HCT116 (cell line): Measurements from ENCODE around the gene LMTK3. TPM values are rescaled to one million over a fixed set of nuclear protein-coding genes. Genes with fewer than 3 reads are reported as not detected.

Source experiments
- ATAC-seq: fragments of 200-7000 bp; cut with Tn5 transposase; 2 replicates; pipeline ENCODE4 v1.9.1; 2020; ENCODE audit warnings: mild to moderate bottlenecking, moderate library complexity
- BruUV-seq: library from RNA; stranded (reverse); fragments of 400-500 nt; replicated peaks from 2 replicates; lab custom pipeline; 2021; lab: Mats Ljungman, UMichigan
- CTCF ChIA-PET: fragments of 300-600 bp; sonication (Branson Sonifier 250); formaldehyde crosslinking; loops from one replicate; lab custom pipeline; 2021; ENCODE audit warnings: antibody characterized with exemption; lab: Charles Lee
- POLR2A ChIA-PET: fragments of 300-600, 350-600 bp; sonication (Branson Sonifier 250); formaldehyde crosslinking; loops from one replicate; lab custom pipeline; 2021; ENCODE audit warnings: antibody characterized with exemption; lab: Charles Lee
- RAD21 ChIA-PET, 2 experiments: fragments of 300-600 bp; sonication (Branson Sonifier 250); formaldehyde crosslinking; loops; one replicate each; lab custom pipeline; 2023; ENCODE audit warnings: low total read pairs in 2 of 2; ENCODE audit not compliant: uncharacterized antibody in 2 of 2, unreplicated experiment in 2 of 2, low non-redundant PET in 1 of 2; lab: Charles Lee
- DNase-seq: peaks from one replicate; pipeline ENCODE4 v3.0.0-alpha.2; 2010; ENCODE audit warnings: low read depth, low spot score
- H2AFZ ChIP-seq: fragments of 200-600 bp; shearing (Covaris generic), sonication (generic); 2 replicates; pipeline ENCODE4 v1.6.1; 2017; ENCODE audit warnings: low read depth, mixed run types, mixed read lengths, antibody characterized with exemption, low read length; ENCODE audit not compliant: poor library complexity, severe bottlenecking
- H3K27ac ChIP-seq: 2 replicates; pipeline ENCODE4 v1.5.1; 2012; ENCODE audit warnings: low read depth, low read length
- H3K27me3 ChIP-seq: fragments of 200-600 bp; sonication (generic); 2 replicates; pipeline ENCODE4 v1.6.1; 2016; ENCODE audit warnings: mixed run types, low read length, mixed read lengths; ENCODE audit not compliant: insufficient read depth
- H3K36me3 ChIP-seq, 2 experiments: fragments of 200-500 bp in 1 of 2; fragments of 200-600 bp in 1 of 2; sonication (Bioruptor generic) in 1 of 2; sonication (generic) in 1 of 2; 2 replicates each; pipeline versions ENCODE4 v1.5.1 to v1.6.1; 2014 to 2016; ENCODE audit warnings: low read length in 2 of 2, inconsistent platforms in 1 of 2, mixed read lengths in 1 of 2, mixed run types in 1 of 2; ENCODE audit not compliant: insufficient read depth in 2 of 2, control insufficient read depth in 1 of 2
- H3K4me1 ChIP-seq, 2 experiments: fragments of 200-600 bp in 1 of 2; sonication (generic) in 1 of 2; 2 replicates each; pipeline versions ENCODE4 v1.5.1 to v1.6.1; 2012 to 2017; ENCODE audit warnings: low read length in 2 of 2, inconsistent platforms in 1 of 2, mild to moderate bottlenecking in 1 of 2, mixed read lengths in 1 of 2, mixed run types in 1 of 2, moderate library complexity in 1 of 2; ENCODE audit not compliant: insufficient read depth in 2 of 2, control insufficient read depth in 1 of 2
- H3K4me2 ChIP-seq: fragments of 200-600 bp; sonication (generic); 2 replicates; pipeline ENCODE4 v1.6.1; 2017; ENCODE audit warnings: mixed run types, low read length, mixed read lengths
- H3K4me3 ChIP-seq, 2 experiments: fragments of 200-600 bp in 1 of 2; sonication (generic) in 1 of 2; replicated peaks in 1 of 2; 2 replicates each; pipeline ENCODE4 v1.5.1; 2011 to 2016; ENCODE audit warnings: low read length in 2 of 2, control low read depth in 1 of 2, low read depth in 1 of 2, mild to moderate bottlenecking in 1 of 2, mixed read lengths in 1 of 2, mixed run types in 1 of 2
- H3K79me2 ChIP-seq: fragments of 200-600 bp; sonication (generic); 2 replicates; pipeline ENCODE4 v1.6.1; 2017; ENCODE audit warnings: mild to moderate bottlenecking, mixed run types, low read length, moderate library complexity, mixed read lengths; ENCODE audit not compliant: insufficient read depth
- H3K9ac ChIP-seq: fragments of 200-600 bp; sonication (generic); 2 replicates; pipeline ENCODE4 v1.6.1; 2016; ENCODE audit warnings: low read length, mixed read lengths
- H3K9me2 ChIP-seq: fragments of 200-600 bp; sonication (generic), shearing (Covaris generic); 2 replicates; pipeline ENCODE4 v1.6.1; 2017; ENCODE audit warnings: mixed run types, mild to moderate bottlenecking, moderate library complexity; ENCODE audit not compliant: insufficient read depth
- H3K9me3 ChIP-seq, 2 experiments: fragments of 200-500 bp in 1 of 2; fragments of 200-600 bp in 1 of 2; sonication (Bioruptor generic) in 1 of 2; sonication (generic) in 1 of 2; 2 replicates each; pipeline ENCODE4 v1.6.1; 2014 to 2017; ENCODE audit warnings: low read length in 2 of 2, mixed read lengths in 2 of 2, inconsistent platforms in 1 of 2, low read depth in 1 of 2, mild to moderate bottlenecking in 1 of 2, mixed run types in 1 of 2, moderate library complexity in 1 of 2; ENCODE audit not compliant: control insufficient read depth in 1 of 2, insufficient read depth in 1 of 2
- H4K20me1 ChIP-seq: fragments of 200-600 bp; sonication (generic), shearing (Covaris generic); 2 replicates; pipeline ENCODE4 v1.6.1; 2017; ENCODE audit warnings: mixed run types, mild to moderate bottlenecking, moderate library complexity; ENCODE audit not compliant: insufficient read depth
- CBX3 ChIP-seq: IDR thresholded peaks from 2 replicates; pipeline ENCODE4 v1.6.1; 2012; ENCODE audit warnings: low read depth
- ELF1 ChIP-seq: IDR thresholded peaks from 2 replicates; pipeline ENCODE4 v1.6.1; 2012; ENCODE audit warnings: low read depth, borderline replicate concordance
- EZH2 ChIP-seq: fragments of 200-600 bp; sonication (generic); IDR thresholded peaks from 2 replicates; pipeline ENCODE4 v1.6.1; 2017; ENCODE audit warnings: antibody characterized with exemption, mixed run types
- FOSL1 ChIP-seq: IDR thresholded peaks from 2 replicates; pipeline ENCODE4 v1.6.1; 2012; ENCODE audit warnings: low read depth
- JUND ChIP-seq: IDR thresholded peaks from 2 replicates; pipeline ENCODE4 v1.6.1; 2012
- POLR2A ChIP-seq: IDR thresholded peaks from 2 replicates; pipeline ENCODE4 v1.7.0; 2011; ENCODE audit warnings: borderline replicate concordance; ENCODE audit not compliant: insufficient read depth, insufficient read length; ENCODE audit errors: extremely low read depth
- RAD21 ChIP-seq: IDR thresholded peaks from 2 replicates; pipeline ENCODE4 v1.6.1; 2012; ENCODE audit warnings: low read depth, mild to moderate bottlenecking
- SIN3A ChIP-seq: IDR thresholded peaks from 2 replicates; pipeline ENCODE4 v1.6.1; 2012; ENCODE audit warnings: low read depth
- YY1 ChIP-seq: IDR thresholded peaks from 2 replicates; pipeline ENCODE4 v1.6.1; 2011; ENCODE audit warnings: low read length, low read depth, moderate library complexity, mild to moderate bottlenecking; ENCODE audit not compliant: insufficient replicate concordance; ENCODE audit errors: extremely low read depth
- ZBTB33 ChIP-seq: IDR thresholded peaks from 2 replicates; pipeline ENCODE4 v1.6.1; 2011; ENCODE audit warnings: mild to moderate bottlenecking, low read length, moderate library complexity; ENCODE audit not compliant: insufficient replicate concordance; ENCODE audit errors: extremely low read depth
- ZFX ChIP-seq: fragments of 450-650 bp; IDR thresholded peaks from 2 replicates; pipeline ENCODE4 v1.6.1; 2017
- ZNF274 ChIP-seq: fragments of 200-500 bp; sonication (Bioruptor generic); IDR thresholded peaks from 2 replicates; pipeline ENCODE4 v1.6.1; 2014; ENCODE audit warnings: mild to moderate bottlenecking, low read depth, low read length, inconsistent platforms
- intact Hi-C: fragments of 100-400 bp; cut with micrococcal nuclease; formaldehyde crosslinking; loops from 2 replicates; pipeline ENCODE4 v1.10.0; 2022
- total RNA-seq: library from RNA; stranded (reverse); gene quantifications from one replicate; pipeline ENCODE4 v1.2.1, GENCODE V29; 2021; ENCODE audit not compliant: unreplicated experiment
- TF ChIP-seq, protein P1 (sequence below): IDR thresholded peaks from 2 replicates; pipeline ENCODE4 v1.6.1; 2012; ENCODE audit warnings: low read depth
- TF ChIP-seq, protein P2 (sequence below), 3 experiments: fragments of 200-600 bp in 1 of 3; sonication (generic) in 1 of 3; IDR thresholded peaks in 2 of 3; conservative IDR thresholded peaks in 1 of 3; 2 replicates each; pipeline ENCODE4 v1.5.1; 2012 to 2017; ENCODE audit warnings: low read depth in 2 of 3, low read length in 2 of 3, antibody characterized with exemption in 1 of 3, borderline replicate concordance in 1 of 3, control low read depth in 1 of 3, mild to moderate bottlenecking in 1 of 3, mixed read lengths in 1 of 3, mixed run types in 1 of 3, moderate library complexity in 1 of 3; ENCODE audit not compliant: insufficient read depth in 1 of 3
- TF ChIP-seq, protein P3 (sequence below): IDR thresholded peaks from 2 replicates; pipeline ENCODE4 v1.6.1; 2012
- TF ChIP-seq, protein P4 (sequence below): IDR thresholded peaks from 2 replicates; pipeline ENCODE4 v1.6.1; 2012

Gene LMTK3
- total RNA-seq, 1 experiment from 2014 or later = 19.9 TPM

DNA sequence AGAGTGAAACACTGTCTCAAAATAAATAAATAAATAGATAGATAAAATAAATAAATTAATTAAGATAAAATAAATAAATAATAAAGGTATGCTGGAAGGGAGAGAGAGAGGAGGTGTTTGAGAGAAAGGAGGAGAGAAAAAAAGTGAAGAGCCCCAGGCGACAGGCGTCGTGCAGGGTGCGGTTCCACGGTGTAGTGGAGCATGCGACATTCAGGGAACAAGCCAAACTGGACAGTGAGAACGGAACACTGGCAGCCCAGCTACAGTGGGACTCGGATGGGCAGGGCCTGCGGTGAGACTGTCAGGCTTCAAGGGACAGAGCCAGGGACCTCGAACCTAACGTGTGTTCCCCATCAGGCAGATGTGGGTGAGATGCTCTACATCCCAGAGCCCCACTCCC is 49.8 kb upstream of the LMTK3 start (continued):
- TF ChIP-seq, protein P1, sequence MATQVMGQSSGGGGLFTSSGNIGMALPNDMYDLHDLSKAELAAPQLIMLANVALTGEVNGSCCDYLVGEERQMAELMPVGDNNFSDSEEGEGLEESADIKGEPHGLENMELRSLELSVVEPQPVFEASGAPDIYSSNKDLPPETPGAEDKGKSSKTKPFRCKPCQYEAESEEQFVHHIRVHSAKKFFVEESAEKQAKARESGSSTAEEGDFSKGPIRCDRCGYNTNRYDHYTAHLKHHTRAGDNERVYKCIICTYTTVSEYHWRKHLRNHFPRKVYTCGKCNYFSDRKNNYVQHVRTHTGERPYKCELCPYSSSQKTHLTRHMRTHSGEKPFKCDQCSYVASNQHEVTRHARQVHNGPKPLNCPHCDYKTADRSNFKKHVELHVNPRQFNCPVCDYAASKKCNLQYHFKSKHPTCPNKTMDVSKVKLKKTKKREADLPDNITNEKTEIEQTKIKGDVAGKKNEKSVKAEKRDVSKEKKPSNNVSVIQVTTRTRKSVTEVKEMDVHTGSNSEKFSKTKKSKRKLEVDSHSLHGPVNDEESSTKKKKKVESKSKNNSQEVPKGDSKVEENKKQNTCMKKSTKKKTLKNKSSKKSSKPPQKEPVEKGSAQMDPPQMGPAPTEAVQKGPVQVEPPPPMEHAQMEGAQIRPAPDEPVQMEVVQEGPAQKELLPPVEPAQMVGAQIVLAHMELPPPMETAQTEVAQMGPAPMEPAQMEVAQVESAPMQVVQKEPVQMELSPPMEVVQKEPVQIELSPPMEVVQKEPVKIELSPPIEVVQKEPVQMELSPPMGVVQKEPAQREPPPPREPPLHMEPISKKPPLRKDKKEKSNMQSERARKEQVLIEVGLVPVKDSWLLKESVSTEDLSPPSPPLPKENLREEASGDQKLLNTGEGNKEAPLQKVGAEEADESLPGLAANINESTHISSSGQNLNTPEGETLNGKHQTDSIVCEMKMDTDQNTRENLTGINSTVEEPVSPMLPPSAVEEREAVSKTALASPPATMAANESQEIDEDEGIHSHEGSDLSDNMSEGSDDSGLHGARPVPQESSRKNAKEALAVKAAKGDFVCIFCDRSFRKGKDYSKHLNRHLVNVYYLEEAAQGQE = no peak
- TF ChIP-seq, protein P2, sequence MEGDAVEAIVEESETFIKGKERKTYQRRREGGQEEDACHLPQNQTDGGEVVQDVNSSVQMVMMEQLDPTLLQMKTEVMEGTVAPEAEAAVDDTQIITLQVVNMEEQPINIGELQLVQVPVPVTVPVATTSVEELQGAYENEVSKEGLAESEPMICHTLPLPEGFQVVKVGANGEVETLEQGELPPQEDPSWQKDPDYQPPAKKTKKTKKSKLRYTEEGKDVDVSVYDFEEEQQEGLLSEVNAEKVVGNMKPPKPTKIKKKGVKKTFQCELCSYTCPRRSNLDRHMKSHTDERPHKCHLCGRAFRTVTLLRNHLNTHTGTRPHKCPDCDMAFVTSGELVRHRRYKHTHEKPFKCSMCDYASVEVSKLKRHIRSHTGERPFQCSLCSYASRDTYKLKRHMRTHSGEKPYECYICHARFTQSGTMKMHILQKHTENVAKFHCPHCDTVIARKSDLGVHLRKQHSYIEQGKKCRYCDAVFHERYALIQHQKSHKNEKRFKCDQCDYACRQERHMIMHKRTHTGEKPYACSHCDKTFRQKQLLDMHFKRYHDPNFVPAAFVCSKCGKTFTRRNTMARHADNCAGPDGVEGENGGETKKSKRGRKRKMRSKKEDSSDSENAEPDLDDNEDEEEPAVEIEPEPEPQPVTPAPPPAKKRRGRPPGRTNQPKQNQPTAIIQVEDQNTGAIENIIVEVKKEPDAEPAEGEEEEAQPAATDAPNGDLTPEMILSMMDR (IDR thresholded peaks at IDR 0.05 in 2 of 3, conservative IDR thresholded peaks at IDR 0.05 in 1 of 3; ENCODE audit: borderline replicate concordance in 1 of 3, insufficient read depth in 1 of 3, low read depth in 2 of 3, low read length in 2 of 3) = no peak

- ChIA-PET CTCF (interaction anchor here (1.2 to 1.3 kb wide), 2 partner anchors 70 to 72 kb away, joined by 3 read pairs; no protein-coding TSS in a partner anchor), POLR2A (interaction anchor here (1.3 kb wide), 1 partner anchor 67 kb away, joined by 4 read pairs; no protein-coding TSS in a partner anchor), RAD21 (no interaction called here)
- no peaks in the 10 kb centered on the region for H3K36me3 ChIP-seq
- H3K9ac ChIP-seq = no peak overlapping the region
- no peak overlapping the region for H3K27ac ChIP-seq
- no peaks in the 10 kb centered on the region for H3K9me2 ChIP-seq
- intact Hi-C loops = no loop called here
- no peak for ATAC-seq
- H4K20me1 ChIP-seq = no peaks in the 10 kb centered on the region
- H2AFZ ChIP-seq = no peak overlapping the region
- H3K79me2 ChIP-seq = no peaks in the 10 kb centered on the region
- peaks cover 42 to 66% of the 10 kb centered on the region in 2 experiments for H3K4me1 ChIP-seq
- H3K27me3 ChIP-seq = no peaks in the 10 kb centered on the region
- no peaks in the 10 kb centered on the region for H3K9me3 ChIP-seq
- no peak overlapping the region for H3K4me3 ChIP-seq
- no peak for DNase-seq
- H3K4me2 ChIP-seq = no peak overlapping the region
- no TSS peak for BruUV-seq
- TF ChIP-seq ZNF274 (no peak), SIN3A (no peak), ZFX (no peak), CBX3 (0 out of 2 replicates have a peak, but pooled peaks have one; percentile 34), FOSL1 (no peak), RAD21 (peak; percentile 69), ELF1 (no peak), YY1 (no peak), EZH2 (no peak), POLR2A (no peak), JUND (no peak), ZBTB33 (no peak)
- TF ChIP-seq, protein P3, sequence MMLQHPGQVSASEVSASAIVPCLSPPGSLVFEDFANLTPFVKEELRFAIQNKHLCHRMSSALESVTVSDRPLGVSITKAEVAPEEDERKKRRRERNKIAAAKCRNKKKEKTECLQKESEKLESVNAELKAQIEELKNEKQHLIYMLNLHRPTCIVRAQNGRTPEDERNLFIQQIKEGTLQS = no peak
- TF ChIP-seq, protein P4, sequence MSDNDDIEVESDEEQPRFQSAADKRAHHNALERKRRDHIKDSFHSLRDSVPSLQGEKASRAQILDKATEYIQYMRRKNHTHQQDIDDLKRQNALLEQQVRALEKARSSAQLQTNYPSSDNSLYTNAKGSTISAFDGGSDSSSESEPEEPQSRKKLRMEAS = 0 out of 2 replicates have a peak, but pooled peaks have one; percentile 25
Measured at GRCh38 chr19:48560095-48560530, 48.5 kb upstream of the LMTK3 start.
